T-helper 2 cell treated with Interferon-gamma antibody and Interleukin-4, amounts not matched to agents 5 μg/mL and 100 μg/mL, for 36 hours (primary cell): Measurements from ENCODE around the gene NPM1.
"Not testable (repeated sequence)": the region's sequence is repeated elsewhere in the genome, so short reads cannot be mapped to it uniquely, and the experiment has no call there.

Experiments
- DNase-seq: peaks from one replicate; pipeline ENCODE4 v3.0.0; 2021; ENCODE audit warnings: low spot score
- H3K27ac Mint-ChIP-seq: one replicate; pipeline ENCODE4 v1.8.0; 2021; ENCODE audit warnings: mild to moderate bottlenecking, mixed read lengths
- H3K27me3 Mint-ChIP-seq: one replicate; pipeline ENCODE4 v1.8.0; 2021; ENCODE audit warnings: low read depth, mixed read lengths
- H3K36me3 Mint-ChIP-seq: one replicate; pipeline ENCODE4 v1.8.0; 2021; ENCODE audit warnings: low read depth, mixed read lengths
- H3K4me1 Mint-ChIP-seq: one replicate; pipeline ENCODE4 v1.8.0; 2021; ENCODE audit warnings: low read depth, mixed read lengths
- H3K4me3 Mint-ChIP-seq: one replicate; pipeline ENCODE4 v1.8.0; 2022; ENCODE audit warnings: mild to moderate bottlenecking, moderate library complexity, mixed read lengths
- H3K9me3 Mint-ChIP-seq: one replicate; pipeline ENCODE4 v1.8.0; 2021; ENCODE audit warnings: mixed read lengths

The NPM1 gene

DNA sequence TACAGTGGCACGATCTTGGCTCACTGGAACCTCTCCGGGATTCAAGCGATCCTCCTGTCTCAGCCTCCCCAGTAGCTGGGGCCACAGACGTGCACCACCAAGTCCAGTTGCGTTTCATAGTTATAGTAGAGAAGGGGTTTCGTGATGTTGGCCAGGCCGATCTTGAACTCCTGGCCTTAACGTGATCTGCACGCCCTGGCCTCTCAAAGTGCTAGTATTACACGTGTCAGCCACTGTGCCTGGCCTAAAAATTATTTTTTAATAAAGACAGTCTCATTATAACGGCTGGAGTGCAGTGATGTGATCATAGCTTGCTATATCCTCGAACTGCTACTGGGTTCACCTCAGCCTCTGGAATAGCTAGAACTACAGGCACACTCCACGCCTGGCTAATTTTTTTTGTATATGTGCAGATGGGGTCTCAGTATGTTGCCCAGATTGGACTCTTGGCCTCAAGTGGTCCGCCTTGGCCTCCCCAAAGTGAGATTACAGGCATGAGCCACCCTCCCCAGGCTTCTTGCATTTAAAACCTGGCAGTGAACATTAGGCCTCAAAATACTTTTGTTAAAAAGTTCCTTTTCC lies 4.4 kb downstream of the NPM1 start:
- Mint-ChIP-seq H3K4me3 (no peak overlapping the region), H3K27me3 (no peaks in the 10 kb centered on the region), H3K9me3 (no peaks in the 10 kb centered on the region), H3K36me3 (peaks cover 79% of the 10 kb centered on the region), H3K27ac (no peak overlapping the region), H3K4me1 (peaks cover 44% of the 10 kb centered on the region)
- DNase-seq = no peak

DNA sequence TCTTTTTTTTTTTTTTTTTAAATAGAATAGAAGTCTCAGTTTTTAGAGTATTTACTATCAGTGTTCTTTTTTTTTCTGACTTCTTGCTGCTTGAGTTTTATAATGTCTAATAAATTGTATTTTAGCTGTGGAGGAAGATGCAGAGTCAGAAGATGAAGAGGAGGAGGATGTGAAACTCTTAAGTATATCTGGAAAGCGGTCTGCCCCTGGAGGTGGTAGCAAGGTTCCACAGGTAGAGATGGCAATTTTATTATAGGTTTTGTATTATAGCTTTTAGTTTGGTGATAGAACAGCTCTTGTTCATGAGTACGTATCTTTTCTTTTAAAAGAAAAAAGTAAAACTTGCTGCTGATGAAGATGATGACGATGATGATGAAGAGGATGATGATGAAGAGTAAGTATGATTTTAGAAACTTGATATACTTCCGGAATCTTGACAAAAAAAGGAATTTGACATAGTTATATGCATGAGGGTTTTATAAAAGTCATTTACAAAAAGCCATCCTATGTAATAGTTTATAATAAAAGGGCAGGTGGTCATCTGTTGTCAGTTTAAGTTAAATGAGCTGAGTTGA lies 5.0 kb downstream of the NPM1 start:
- Mint-ChIP-seq H3K36me3 (peaks cover 83% of the 10 kb centered on the region), H3K9me3 (no peaks in the 10 kb centered on the region), H3K27me3 (no peaks in the 10 kb centered on the region), H3K4me3 (no peak overlapping the region), H3K27ac (no peak overlapping the region), H3K4me1 (peaks cover 45% of the 10 kb centered on the region)
- DNase-seq = no peak

DNA sequence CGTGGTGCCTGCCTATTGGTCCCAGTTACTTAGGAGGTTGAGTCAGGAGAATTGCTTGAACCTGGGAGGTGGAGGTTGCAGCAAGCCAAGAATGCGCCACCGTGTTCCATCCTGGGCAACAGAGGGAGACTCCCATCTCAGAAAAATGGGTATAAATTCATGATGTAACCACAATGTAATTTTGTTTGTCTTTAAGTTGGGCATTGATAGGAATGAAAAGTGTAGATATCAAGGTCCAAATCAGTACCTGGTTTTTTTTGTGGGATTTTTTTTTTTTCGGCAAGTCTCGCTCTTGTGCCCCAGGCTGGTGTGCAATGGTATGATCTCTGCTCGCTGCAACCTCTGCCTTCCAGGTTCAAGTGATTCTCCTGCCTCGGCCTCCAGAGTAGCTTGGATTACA lies 7.4 kb downstream of the NPM1 start:
- H3K9me3 Mint-ChIP-seq = no peaks in the 10 kb centered on the region
- H3K27me3 Mint-ChIP-seq = no peaks in the 10 kb centered on the region
- no peak overlapping the region for H3K4me3 Mint-ChIP-seq
- peaks cover 37% of the 10 kb centered on the region for H3K4me1 Mint-ChIP-seq
- DNase-seq = no peak
- H3K27ac Mint-ChIP-seq = no peak overlapping the region
- peaks cover 79% of the 10 kb centered on the region for H3K36me3 Mint-ChIP-seq

DNA sequence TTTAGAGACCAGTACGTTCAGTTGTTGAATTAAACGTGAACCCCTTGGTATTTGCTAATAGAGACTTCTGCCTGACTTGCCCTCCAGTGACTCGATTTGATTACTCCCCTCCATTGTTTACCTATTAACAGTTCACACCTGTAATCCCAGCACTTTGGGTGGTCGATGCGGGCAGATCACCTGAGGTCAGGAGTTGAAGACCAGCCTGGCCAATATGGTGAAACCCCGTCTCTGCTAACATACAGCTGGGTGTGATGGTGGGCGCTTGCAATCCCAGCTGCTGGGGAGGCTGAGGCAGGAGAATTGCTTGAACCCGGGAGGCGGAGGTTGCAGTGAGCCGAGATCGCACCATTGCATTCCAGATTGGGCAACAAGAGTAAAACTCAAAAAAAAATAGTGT lies 8.9 kb downstream of the NPM1 start:
- not testable (repeated sequence) for H3K4me3 Mint-ChIP-seq, H3K27ac Mint-ChIP-seq, DNase-seq, H3K9me3 Mint-ChIP-seq, H3K27me3 Mint-ChIP-seq
- H3K4me1 Mint-ChIP-seq = peaks cover 27% of the 10 kb centered on the region
- H3K36me3 Mint-ChIP-seq = peaks cover 79% of the 10 kb centered on the region

DNA sequence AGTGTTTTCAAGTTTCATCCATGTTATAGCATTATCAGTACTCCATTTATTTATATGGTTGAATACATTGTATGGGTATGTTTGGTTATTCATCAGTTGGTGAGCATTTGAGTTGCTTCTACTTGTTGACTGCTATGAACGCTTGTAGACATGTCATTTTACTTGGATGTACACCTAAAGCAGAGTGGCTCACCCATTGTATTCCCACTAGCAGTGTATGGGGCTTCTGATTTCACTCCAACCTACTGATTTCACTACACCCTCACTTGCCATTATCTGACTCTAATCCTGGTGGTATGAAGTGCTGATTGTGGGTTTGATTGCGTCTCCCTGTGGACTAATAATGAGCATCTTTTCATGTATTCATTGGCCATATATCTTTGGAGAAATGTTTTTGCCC lies 9.5 kb downstream of the NPM1 start:
- Mint-ChIP-seq H3K36me3 (peaks cover 77% of the 10 kb centered on the region), H3K27me3 (no peaks in the 10 kb centered on the region), H3K27ac (no peak overlapping the region), H3K4me3 (no peak overlapping the region), H3K9me3 (no peaks in the 10 kb centered on the region), H3K4me1 (peaks cover 27% of the 10 kb centered on the region)
- no peak for DNase-seq

DNA sequence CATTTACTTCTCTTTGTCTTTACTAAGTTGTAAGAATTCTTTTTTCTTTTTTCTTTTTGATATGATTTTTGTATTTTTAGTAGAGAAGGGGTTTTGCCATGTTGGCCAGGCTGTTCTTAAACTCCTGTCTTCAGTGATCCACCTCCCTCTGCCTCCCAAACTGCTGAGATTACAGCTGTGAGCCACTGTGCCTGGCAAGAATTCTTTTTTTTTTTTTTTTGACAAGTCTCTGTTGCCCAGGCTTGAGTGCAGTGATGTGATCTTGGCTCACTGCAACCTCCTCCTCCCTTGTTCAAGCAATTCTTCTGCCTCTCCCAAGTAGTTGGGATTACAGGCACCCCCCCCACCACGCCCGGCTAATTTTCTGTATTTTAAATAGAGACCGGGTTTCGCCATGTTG lies 9.9 kb downstream of the NPM1 start:
- H3K36me3 Mint-ChIP-seq = peaks cover 75% of the 10 kb centered on the region
- H3K27ac Mint-ChIP-seq = no peak overlapping the region
- H3K27me3 Mint-ChIP-seq = no peaks in the 10 kb centered on the region
- DNase-seq = no peak
- no peaks in the 10 kb centered on the region for H3K9me3 Mint-ChIP-seq
- no peak overlapping the region for H3K4me3 Mint-ChIP-seq
- H3K4me1 Mint-ChIP-seq = peaks cover 25% of the 10 kb centered on the region

DNA sequence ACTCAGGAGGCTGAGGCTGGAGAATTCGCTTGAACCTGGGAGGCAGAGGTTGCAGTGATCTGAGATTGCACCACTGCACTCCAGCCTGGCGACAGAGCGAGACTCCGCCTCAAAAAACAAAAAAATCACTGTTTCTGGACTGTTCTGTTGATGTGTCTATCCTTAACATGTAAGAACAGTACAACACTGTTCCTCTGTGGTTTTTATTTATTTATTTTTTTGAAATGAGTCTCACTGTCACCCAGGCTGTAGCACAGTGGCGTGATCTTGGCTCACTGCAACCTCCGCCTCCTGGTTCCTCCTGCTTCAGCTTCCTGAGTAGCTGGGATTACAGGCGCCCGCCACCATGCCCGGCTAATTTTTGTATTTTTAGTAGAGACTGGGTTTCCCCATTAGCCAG lies 11.0 kb downstream of the NPM1 start:
- DNase-seq, H3K9me3 Mint-ChIP-seq, H3K27ac Mint-ChIP-seq, H3K27me3 Mint-ChIP-seq, H3K4me3 Mint-ChIP-seq: not testable (repeated sequence)
- H3K4me1 Mint-ChIP-seq = peaks cover 17% of the 10 kb centered on the region
- peaks cover 66% of the 10 kb centered on the region for H3K36me3 Mint-ChIP-seq

DNA sequence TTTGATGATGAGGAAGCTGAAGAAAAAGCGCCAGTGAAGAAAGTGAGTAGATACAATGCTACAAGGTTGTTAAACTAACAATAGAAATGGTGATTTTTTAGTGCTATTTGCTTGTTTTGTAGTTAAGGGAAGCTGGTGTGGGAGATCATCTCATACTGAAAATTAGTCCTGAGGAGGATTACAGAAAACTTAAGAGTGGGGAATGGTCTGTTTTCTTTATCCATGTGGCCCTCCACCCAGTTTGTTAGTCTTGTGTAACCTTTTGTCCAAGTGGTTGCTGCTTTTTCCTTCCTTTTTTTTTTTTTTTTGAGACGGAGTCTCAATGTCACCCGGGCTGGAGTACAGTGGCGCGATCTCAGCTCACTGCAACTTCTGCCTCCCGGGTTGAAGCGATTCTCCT lies 12.5 kb downstream of the NPM1 start:
- no peaks in the 10 kb centered on the region for H3K9me3 Mint-ChIP-seq

DNA sequence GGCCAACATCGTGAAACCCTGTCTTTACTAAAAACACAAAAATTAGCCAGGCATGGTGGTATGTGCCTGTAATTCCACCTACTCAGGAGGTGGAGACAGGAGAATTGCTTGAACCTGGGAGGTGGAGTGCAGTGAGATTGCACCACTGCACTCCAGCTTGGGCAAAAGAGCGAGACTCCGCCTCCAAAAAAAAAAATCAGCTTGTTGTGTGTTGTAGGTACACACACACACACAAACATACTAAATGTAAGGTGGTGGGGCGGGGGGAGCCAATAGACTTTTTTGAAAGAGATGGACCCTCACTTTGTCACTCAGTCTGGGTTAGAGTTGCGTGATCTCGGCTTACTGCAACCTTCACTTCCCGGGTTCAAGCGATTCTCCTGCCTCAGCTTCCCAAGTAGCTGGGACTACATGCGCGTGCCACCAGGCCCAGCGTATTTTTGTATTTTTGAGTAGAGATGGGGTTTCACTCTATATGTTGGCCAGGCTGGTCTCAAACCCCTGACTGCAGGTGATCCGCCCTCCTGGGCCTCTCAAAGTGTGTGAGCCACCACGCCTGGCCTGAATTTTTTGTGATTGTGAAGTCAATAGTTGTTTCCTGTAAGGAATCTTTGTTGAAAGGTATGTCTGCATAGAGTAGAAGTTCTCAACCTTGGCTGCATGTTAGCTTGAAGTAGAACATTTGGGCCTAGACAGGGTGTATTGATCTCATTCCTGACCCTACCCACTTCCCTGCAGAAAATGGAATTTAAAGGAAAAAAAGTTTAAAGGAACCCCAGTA lies 13.7 kb downstream of the NPM1 start:
- H3K27me3 Mint-ChIP-seq = no peaks in the 10 kb centered on the region

More for the DNA sequence above, 12.5 kb downstream of the NPM1 start:
- DNase-seq = no peak
- no peak overlapping the region for H3K4me3 Mint-ChIP-seq
- peaks cover 61% of the 10 kb centered on the region for H3K36me3 Mint-ChIP-seq
- peaks cover 17% of the 10 kb centered on the region for H3K4me1 Mint-ChIP-seq
- H3K27ac Mint-ChIP-seq = no peak overlapping the region
- H3K27me3 Mint-ChIP-seq = no peaks in the 10 kb centered on the region

DNA sequence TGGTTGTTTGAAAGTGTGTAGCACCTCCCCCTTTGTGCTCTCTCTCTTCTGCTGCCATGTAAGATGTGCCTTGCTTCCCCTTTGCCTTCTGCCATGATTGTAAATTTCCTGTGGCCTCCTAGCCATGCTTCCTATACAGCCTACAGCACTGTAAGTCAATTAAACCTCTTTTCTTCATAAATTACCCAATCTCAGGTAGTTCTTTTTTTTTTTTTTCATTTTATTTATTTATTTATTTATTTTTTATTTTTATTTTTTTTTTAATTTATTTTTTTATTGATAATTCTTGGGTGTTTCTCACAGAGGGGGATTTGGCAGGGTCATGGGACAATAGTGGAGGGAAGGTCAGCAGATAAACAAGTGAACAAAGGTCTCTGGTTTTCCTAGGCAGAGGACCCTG lies 15.1 kb downstream of the NPM1 start:
- H3K36me3 Mint-ChIP-seq = peaks cover 66% of the 10 kb centered on the region
- peaks cover 24% of the 10 kb centered on the region for H3K4me1 Mint-ChIP-seq
- not testable (repeated sequence) for DNase-seq, H3K4me3 Mint-ChIP-seq, H3K27me3 Mint-ChIP-seq, H3K9me3 Mint-ChIP-seq, H3K27ac Mint-ChIP-seq

More for the DNA sequence above, 13.7 kb downstream of the NPM1 start:
- peaks cover 67% of the 10 kb centered on the region for H3K36me3 Mint-ChIP-seq
- no peak overlapping the region for H3K4me3 Mint-ChIP-seq
- DNase-seq = no peak
- H3K4me1 Mint-ChIP-seq = peaks cover 20% of the 10 kb centered on the region
- H3K9me3 Mint-ChIP-seq = no peaks in the 10 kb centered on the region
- H3K27ac Mint-ChIP-seq = peak overlapping the region; percentile 17

DNA sequence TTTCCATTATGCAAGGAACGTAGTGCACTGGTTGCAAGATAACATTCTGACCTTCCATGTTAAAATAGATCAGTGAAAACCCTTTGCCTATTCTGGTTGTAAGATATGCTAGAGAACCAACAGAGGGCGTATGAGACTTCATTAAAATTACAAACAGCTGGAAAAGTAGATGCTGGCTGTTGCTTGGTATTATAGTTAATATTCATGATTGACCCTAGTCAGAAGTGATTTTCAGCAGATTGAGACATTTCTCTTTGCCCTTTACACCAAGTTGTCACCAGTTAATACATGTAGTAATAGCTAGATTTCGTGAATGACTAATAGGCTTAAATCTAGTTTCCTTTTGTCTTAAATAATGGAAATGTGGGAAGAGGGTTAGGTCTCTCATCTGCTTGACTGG lies 18.0 kb downstream of the NPM1 start:
- Mint-ChIP-seq H3K27me3 (no peaks in the 10 kb centered on the region), H3K27ac (no peak overlapping the region), H3K9me3 (no peaks in the 10 kb centered on the region), H3K4me3 (no peak overlapping the region), H3K4me1 (peaks cover 35% of the 10 kb centered on the region), H3K36me3 (peaks cover 70% of the 10 kb centered on the region)
- DNase-seq = no peak

DNA sequence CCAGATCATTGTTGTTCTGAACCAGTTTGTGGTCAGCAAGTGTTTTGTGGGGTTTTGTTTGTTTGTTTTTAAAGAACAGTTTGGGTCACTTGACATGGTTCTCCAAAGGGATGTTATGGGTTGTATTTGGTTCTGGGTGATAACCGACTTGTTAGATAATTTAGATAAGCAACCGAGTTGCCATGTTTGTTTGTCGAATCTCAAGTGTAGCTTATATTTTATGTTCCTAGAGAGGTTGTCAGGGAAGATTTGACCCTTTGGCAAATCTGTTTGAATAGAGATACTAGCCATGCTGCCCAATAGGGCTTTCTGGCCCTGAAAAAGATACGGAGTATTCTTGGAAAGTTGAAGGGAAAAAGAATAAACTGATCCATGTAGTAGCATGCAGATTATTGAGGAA lies 19.6 kb downstream of the NPM1 start:
- Mint-ChIP-seq H3K4me3 (no peak overlapping the region), H3K27me3 (no peaks in the 10 kb centered on the region), H3K9me3 (no peaks in the 10 kb centered on the region), H3K4me1 (peaks cover 39% of the 10 kb centered on the region), H3K27ac (no peak overlapping the region), H3K36me3 (peaks cover 72% of the 10 kb centered on the region)
- DNase-seq = no peak

DNA sequence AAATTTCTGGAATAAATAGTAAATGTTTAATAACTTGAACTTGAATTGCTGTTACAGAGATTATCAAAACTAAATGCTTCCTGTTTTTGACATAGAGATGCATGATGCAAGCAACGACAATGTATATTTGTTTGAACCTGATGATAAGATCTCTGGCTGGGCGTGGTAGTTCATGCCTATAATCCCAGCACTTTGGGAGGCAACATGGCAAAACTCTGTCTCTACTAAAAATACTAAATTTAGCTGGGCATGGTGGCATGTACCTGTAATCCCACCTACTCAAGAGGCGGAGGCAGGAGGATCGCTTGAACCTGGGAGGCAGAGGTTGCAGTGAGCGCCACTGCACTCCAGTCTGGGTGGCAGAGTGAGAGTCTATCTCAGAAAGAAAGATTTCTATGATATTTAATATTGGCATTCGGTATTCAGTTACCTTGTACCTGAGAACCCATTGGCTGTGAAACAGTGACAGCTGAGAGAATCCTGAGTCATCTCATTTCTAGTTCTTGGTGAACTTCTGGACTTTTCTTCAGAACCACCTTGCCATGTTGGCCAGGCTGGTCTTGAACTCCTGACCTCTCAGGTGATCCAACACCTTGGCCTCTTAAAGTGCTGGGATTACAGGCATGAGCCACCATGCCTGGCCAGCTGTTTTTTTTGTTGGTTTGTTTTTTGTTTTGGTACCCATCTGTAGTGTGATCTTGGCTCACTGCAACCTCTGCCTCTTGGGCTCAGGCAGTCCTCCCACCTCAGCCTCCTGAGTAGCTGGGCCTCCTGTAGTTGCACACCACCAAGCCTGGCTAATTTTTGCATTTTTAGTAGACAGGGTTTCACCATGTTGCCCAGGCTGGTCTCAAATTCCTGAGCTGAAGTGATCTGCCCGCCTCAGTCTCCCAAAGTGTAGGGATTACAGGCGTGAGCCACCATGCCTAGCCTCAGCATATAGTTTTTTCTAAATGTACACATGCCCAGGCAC lies 21.8 kb downstream of the NPM1 start:
- no peak for DNase-seq
- Mint-ChIP-seq H3K27me3 (no peaks in the 10 kb centered on the region), H3K4me3 (peak overlapping the region; percentile 70), H3K9me3 (no peaks in the 10 kb centered on the region), H3K27ac (peak overlapping the region; percentile 86), H3K36me3 (peaks cover 86% of the 10 kb centered on the region), H3K4me1 (peaks cover 42% of the 10 kb centered on the region)

DNA sequence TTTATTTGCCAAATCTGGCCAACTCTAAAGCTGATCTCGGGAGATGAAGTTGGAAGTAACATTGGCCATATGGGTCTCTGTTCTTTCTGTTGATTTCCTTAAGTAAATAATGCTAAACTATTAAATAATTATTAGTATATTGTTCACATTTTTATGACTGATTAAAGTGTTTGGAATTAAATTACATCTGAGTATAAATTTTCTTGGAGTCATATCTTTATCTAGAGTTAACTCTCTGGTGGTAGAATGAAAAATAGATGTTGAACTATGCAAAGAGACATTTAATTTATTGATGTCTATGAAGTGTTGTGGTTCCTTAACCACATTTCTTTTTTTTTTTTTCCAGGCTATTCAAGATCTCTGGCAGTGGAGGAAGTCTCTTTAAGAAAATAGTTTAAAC lies 22.5 kb downstream of the NPM1 start:
- Mint-ChIP-seq H3K27ac (peak overlapping the region; percentile 27), H3K9me3 (no peaks in the 10 kb centered on the region), H3K4me1 (peaks cover 42% of the 10 kb centered on the region)

More for the DNA sequence above, 22.5 kb downstream of the NPM1 start:
- Mint-ChIP-seq H3K36me3 (peaks cover 82% of the 10 kb centered on the region), H3K4me3 (no peak overlapping the region), H3K27me3 (no peaks in the 10 kb centered on the region)
- no peak for DNase-seq
